ENCODE results near the gene ZKSCAN4.

Gene ZKSCAN4

GRCh38 chr6:28208111-28208659 lies 43.9 kb downstream of the ZKSCAN4 start:
- DNase-seq, result no peak

DNA sequence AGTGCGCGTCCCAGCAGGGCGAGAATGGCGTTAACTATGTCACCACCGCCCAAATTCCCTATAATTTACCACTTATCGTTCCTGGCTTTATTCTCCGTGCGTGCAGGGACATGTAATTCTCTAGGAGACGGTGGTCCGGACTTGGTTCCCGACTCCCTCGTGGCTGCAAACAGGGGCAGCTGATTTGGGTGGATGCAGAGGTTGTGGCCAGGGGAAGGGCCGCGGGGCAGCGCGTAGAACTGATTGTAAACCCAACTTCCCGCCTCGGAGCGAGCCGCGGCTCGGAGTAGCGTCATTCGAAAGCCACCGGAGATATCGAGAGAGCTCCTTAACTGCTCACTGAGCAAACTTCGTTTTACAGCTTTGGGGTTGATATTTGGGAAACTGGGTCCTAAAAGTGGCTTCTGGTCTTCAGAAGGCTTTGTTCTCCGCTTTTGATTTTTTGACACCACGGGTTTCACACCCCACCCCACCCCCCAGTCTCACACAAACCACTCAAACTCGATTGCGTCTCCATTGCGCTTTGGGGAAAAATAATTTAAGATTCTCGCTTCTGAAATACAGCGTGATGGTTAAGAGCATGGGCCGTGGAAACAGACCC lies 44.5 kb downstream of the ZKSCAN4 start:
- DNase-seq, result no peak

DNA sequence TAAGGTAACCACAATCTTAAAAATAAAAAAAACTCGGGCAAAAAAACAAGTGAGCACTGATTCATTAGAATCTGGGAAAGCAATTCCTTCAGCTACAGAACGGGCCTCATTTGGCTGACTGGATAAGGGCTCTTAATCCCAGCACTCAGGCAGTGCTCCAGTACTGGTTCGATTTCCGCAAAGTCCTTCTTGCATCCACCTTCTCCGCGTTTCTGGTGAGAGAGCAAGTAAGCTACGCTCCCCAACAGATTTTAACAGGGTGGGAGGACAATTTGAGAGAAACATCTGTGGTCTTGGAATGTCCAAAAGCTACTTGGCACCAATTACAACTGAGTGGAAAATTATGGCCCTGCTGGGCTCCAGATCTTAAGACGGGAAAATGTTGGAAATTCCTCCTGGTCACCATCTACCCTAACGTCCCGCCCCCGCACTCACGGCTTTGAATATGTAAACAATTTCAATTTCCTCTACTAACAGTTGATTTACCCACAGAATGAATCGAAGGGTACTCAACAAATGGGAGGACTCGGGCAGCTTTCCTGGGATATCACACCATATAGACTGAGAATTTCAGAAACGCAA lies 45.0 kb downstream of the ZKSCAN4 start:
- no peak for DNase-seq

- DNase-seq, result no peak
These were observed 45.5 kb downstream of the ZKSCAN4 start for GRCh38 chr6:28206527-28206926.

GRCh38 chr6:28205879-28206278 lies 46.2 kb downstream of the ZKSCAN4 start:
- DNase-seq, result no peak

DNA sequence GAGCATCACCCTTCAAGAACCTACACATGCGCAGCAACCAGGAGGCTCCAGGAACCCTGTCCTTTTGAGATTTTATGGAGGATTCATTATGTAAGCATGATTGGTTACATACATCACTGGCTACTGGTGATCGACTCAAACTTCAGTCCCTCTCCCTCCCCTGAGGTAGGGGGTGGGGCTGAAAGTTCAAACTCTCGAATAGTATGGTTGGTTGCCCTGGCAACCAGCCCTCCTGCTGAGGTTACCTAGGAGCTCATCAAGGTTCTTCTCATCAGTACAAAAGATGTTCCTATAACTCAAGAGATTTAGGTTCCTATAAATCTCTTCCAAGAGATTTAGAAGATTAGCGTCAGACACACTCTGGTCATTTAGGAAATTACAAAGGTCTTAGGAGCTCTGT lies 48.9 kb downstream of the ZKSCAN4 start:
- DNase-seq, result no peak

GRCh38 chr6:28200020-28200419 lies 52.0 kb downstream of the ZKSCAN4 start:
- no peak for DNase-seq

Data from SHP77 treated with DMSO at 0.1 percent for 48 hours (cell line).